H1 (cell line): ENCODE data around the gene MRPL1. TPM values are rescaled to one million over a fixed set of nuclear protein-coding genes. Genes with fewer than 3 reads are reported as not detected.

Experiments used
- CTCF ChIA-PET: fragments of 300-600 bp; sonication (Branson Sonifier 250); formaldehyde crosslinking; loops from one replicate; lab custom pipeline; 2021; ENCODE audit not compliant: partially characterized antibody; lab: Charles Lee
- POLR2A ChIA-PET: fragments of 300-600 bp; sonication (Branson Sonifier 250); formaldehyde crosslinking; loops from one replicate; lab custom pipeline; 2021; ENCODE audit warnings: inconsistent platforms; ENCODE audit not compliant: partially characterized antibody; lab: Charles Lee
- DNase-seq, 2 experiments: peaks; one replicate each; pipeline versions ENCODE4 v3.0.0 to v3.0.0-alpha.2; 2010 to 2022; ENCODE audit warnings: low spot score in 2 of 2, low read depth in 1 of 2, mixed read lengths in 1 of 2
- FAIRE-seq: peaks from 2 replicates; lab custom pipeline; 2011; peaks lifted over from hg19 to GRCh38; lab: Jason Lieb, UNC
- H2AFZ ChIP-seq: 2 replicates; pipeline ENCODE4 v1.8.1; 2012; ENCODE audit warnings: low read length, inconsistent platforms
- H2AK5ac ChIP-seq: 2 replicates; pipeline ENCODE4 v1.6.1; 2013; ENCODE audit warnings: low read depth, low read length
- H2BK120ac ChIP-seq: replicated peaks from 2 replicates; pipeline ENCODE3; 2013; ENCODE audit warnings: low read depth, low read length, inconsistent platforms
- H2BK12ac ChIP-seq: 2 replicates; pipeline ENCODE4 v1.6.1; 2013; ENCODE audit warnings: low read depth, low read length
- H2BK15ac ChIP-seq: 2 replicates; pipeline ENCODE4 v1.6.1; 2013; ENCODE audit warnings: low read length
- H2BK20ac ChIP-seq: 2 replicates; pipeline ENCODE4 v1.6.1; 2013; ENCODE audit warnings: low read length
- H2BK5ac ChIP-seq: 2 replicates; pipeline ENCODE4 v1.6.1; 2013; ENCODE audit warnings: low read depth, low read length
- H3K14ac ChIP-seq: 2 replicates; pipeline ENCODE4 v1.6.1; 2013; ENCODE audit warnings: inconsistent platforms; ENCODE audit not compliant: insufficient read length
- H3K18ac ChIP-seq: 2 replicates; pipeline ENCODE4 v1.6.1; 2013; ENCODE audit warnings: low read length; ENCODE audit errors: extremely low read depth
- H3K23ac ChIP-seq: 2 replicates; pipeline ENCODE4 v1.6.1; 2013; ENCODE audit warnings: inconsistent platforms; ENCODE audit not compliant: insufficient read length
- H3K23me2 ChIP-seq: 2 replicates; pipeline ENCODE4 v1.6.1; 2013; ENCODE audit warnings: low read depth, low read length
- H3K27ac ChIP-seq: 2 replicates; pipeline ENCODE4 v1.6.1; 2011; ENCODE audit warnings: low read depth, low read length, inconsistent platforms
- H3K27me3 ChIP-seq, 4 experiments: replicated peaks in 1 of 4; 1 replicate in 1 of 4; 2 replicates in 3 of 4; pipeline versions ENCODE4 v1.6.1 to v1.8.1; 2011 to 2013; ENCODE audit warnings: low read length in 3 of 4, mild to moderate bottlenecking in 3 of 4, inconsistent platforms in 2 of 4, mixed read lengths in 2 of 4, moderate library complexity in 1 of 4; ENCODE audit not compliant: control insufficient read depth in 3 of 4, insufficient read depth in 3 of 4; ENCODE audit errors: extremely low read depth in 1 of 4
- H3K36me3 ChIP-seq, 4 experiments: 2 replicates each; pipeline versions ENCODE4 v1.6.1 to v1.8.1; 2011 to 2013; ENCODE audit warnings: mild to moderate bottlenecking in 4 of 4, low read length in 3 of 4, moderate library complexity in 2 of 4, control low read depth in 1 of 4, inconsistent platforms in 1 of 4; ENCODE audit not compliant: insufficient read depth in 4 of 4, control insufficient read depth in 2 of 4
- H3K4ac ChIP-seq: replicated peaks from 2 replicates; pipeline ENCODE3; 2013; ENCODE audit warnings: low read length, low read depth, mixed read lengths, inconsistent platforms; ENCODE audit not compliant: insufficient read length
- H3K4me1 ChIP-seq, 4 experiments: replicated peaks in 1 of 4; 1 replicate in 1 of 4; 2 replicates in 3 of 4; pipeline versions ENCODE4 v1.6.1 to v1.8.1; 2011 to 2013; ENCODE audit warnings: low read length in 3 of 4, inconsistent platforms in 2 of 4, mixed read lengths in 1 of 4; ENCODE audit not compliant: insufficient read depth in 4 of 4, control insufficient read depth in 3 of 4
- H3K4me2 ChIP-seq, 2 experiments: 2 replicates each; pipeline versions ENCODE4 v1.6.1 to v1.8.1; 2011 to 2013; ENCODE audit warnings: low read depth in 2 of 2, low read length in 2 of 2, control low read depth in 1 of 2, inconsistent platforms in 1 of 2, mild to moderate bottlenecking in 1 of 2; ENCODE audit not compliant: insufficient read depth in 1 of 2
- H3K4me3 ChIP-seq, 4 experiments: fragments of 200-600, 300-600 bp in 1 of 4; sonication (generic), shearing (Covaris generic), sonication (Bioruptor Twin) in 1 of 4; 2 replicates each; pipeline versions ENCODE4 v1.5.1 to v1.8.1; 2011 to 2016; ENCODE audit warnings: low read length in 4 of 4, low read depth in 3 of 4, control low read depth in 2 of 4, inconsistent platforms in 2 of 4, mild to moderate bottlenecking in 2 of 4, mixed read lengths in 1 of 4, moderate library complexity in 1 of 4; ENCODE audit not compliant: insufficient read depth in 2 of 4; ENCODE audit errors: extremely low read depth in 1 of 4
- H3K56ac ChIP-seq: replicated peaks from 2 replicates; pipeline ENCODE3; 2013; ENCODE audit warnings: low read depth, mild to moderate bottlenecking, mixed read lengths, low read length, inconsistent platforms; ENCODE audit not compliant: insufficient read length
- H3K79me1 ChIP-seq: 2 replicates; pipeline ENCODE4 v1.6.1; 2013; ENCODE audit warnings: low read depth, low read length, control low read depth
- H3K79me2 ChIP-seq, 2 experiments: 2 replicates each; pipeline versions ENCODE4 v1.6.1 to v1.8.1; 2012 to 2013; ENCODE audit warnings: low read length in 2 of 2, mild to moderate bottlenecking in 2 of 2, inconsistent platforms in 1 of 2; ENCODE audit not compliant: insufficient read depth in 2 of 2, control insufficient read depth in 1 of 2
- H3K9ac ChIP-seq, 4 experiments: replicated peaks in 1 of 4; 1 replicate in 1 of 4; 2 replicates in 3 of 4; pipeline versions ENCODE4 v1.6.1 to v1.8.1; 2011 to 2013; ENCODE audit warnings: low read depth in 3 of 4, low read length in 3 of 4, control low read depth in 2 of 4, mild to moderate bottlenecking in 2 of 4, moderate library complexity in 2 of 4, inconsistent platforms in 1 of 4; ENCODE audit errors: extremely low read depth in 1 of 4
- H3K9me3 ChIP-seq, 2 experiments: 2 replicates each; pipeline versions ENCODE4 v1.6.1 to v1.8.1; 2012 to 2013; ENCODE audit warnings: mild to moderate bottlenecking in 2 of 2, moderate library complexity in 2 of 2, control low read depth in 1 of 2, inconsistent platforms in 1 of 2, low read depth in 1 of 2, low read length in 1 of 2, mixed read lengths in 1 of 2; ENCODE audit not compliant: insufficient read depth in 2 of 2
- H4K20me1 ChIP-seq, 2 experiments: replicated peaks in 1 of 2; 2 replicates each; pipeline versions ENCODE3 to v1.8.1; 2011 to 2013; ENCODE audit warnings: inconsistent platforms in 2 of 2, low read length in 2 of 2, mild to moderate bottlenecking in 1 of 2; ENCODE audit not compliant: insufficient read depth in 2 of 2, control insufficient read depth in 1 of 2
- H4K5ac ChIP-seq: 2 replicates; pipeline ENCODE4 v1.6.1; 2013; ENCODE audit warnings: low read length, low read depth, mixed read lengths, inconsistent platforms; ENCODE audit not compliant: insufficient read length
- H4K8ac ChIP-seq: 2 replicates; pipeline ENCODE4 v1.8.0; 2013; ENCODE audit warnings: mild to moderate bottlenecking, moderate library complexity, low read length, inconsistent platforms; ENCODE audit not compliant: insufficient read depth; ENCODE audit errors: extremely low read depth
- H4K91ac ChIP-seq: replicated peaks from 2 replicates; pipeline ENCODE3; 2013; ENCODE audit warnings: low read length, mixed read lengths, inconsistent platforms; ENCODE audit not compliant: insufficient read length
- CHD1 ChIP-seq: IDR thresholded peaks from 2 replicates; pipeline ENCODE4 v1.6.1; 2012; ENCODE audit warnings: low read depth, low read length, improper control_type of control experiment
- GTF2F1 ChIP-seq: IDR thresholded peaks from 2 replicates; pipeline ENCODE4 v1.6.1; 2012; ENCODE audit warnings: low read depth, low read length, improper control_type of control experiment, borderline replicate concordance
- HDAC6 ChIP-seq: IDR thresholded peaks from one replicate; pipeline ENCODE4 v1.7.1; 2012; ENCODE audit warnings: low read depth, mild to moderate bottlenecking, inconsistent platforms, low read length, moderate library complexity
- JUN ChIP-seq: IDR thresholded peaks from 2 replicates; pipeline ENCODE4 v1.6.1; 2011; ENCODE audit warnings: low read depth, mild to moderate bottlenecking, improper control_type of control experiment, low read length
- MAFK ChIP-seq: IDR thresholded peaks from 2 replicates; pipeline ENCODE4 v1.6.1; 2012; ENCODE audit warnings: low read depth, mild to moderate bottlenecking, improper control_type of control experiment, low read length
- POLR2AphosphoS5 ChIP-seq: IDR thresholded peaks from 2 replicates; pipeline ENCODE4 v1.6.1; 2011; ENCODE audit warnings: low read depth, low read length
- POU5F1 ChIP-seq: IDR thresholded peaks from 2 replicates; pipeline ENCODE4 v1.6.1; 2011; ENCODE audit warnings: low read depth, mild to moderate bottlenecking, low read length, moderate library complexity
- RBBP5 ChIP-seq: IDR thresholded peaks from 2 replicates; pipeline ENCODE4 v1.7.1; 2012; ENCODE audit warnings: low read depth, mild to moderate bottlenecking, inconsistent platforms, low read length, moderate library complexity, borderline replicate concordance
- SAP30 ChIP-seq: fragments of 300-600 bp; sonication (generic); IDR thresholded peaks from 2 replicates; pipeline ENCODE4 v1.7.1; 2012; ENCODE audit warnings: low read length, moderate library complexity, mild to moderate bottlenecking, inconsistent platforms; ENCODE audit not compliant: insufficient read depth, insufficient replicate concordance
- SIX5 ChIP-seq: IDR thresholded peaks from 2 replicates; pipeline ENCODE4 v1.6.1; 2011; ENCODE audit warnings: mild to moderate bottlenecking, low read depth, low read length
- SP2 ChIP-seq: IDR thresholded peaks from 2 replicates; pipeline ENCODE4 v1.6.1; 2012; ENCODE audit warnings: mild to moderate bottlenecking, low read length, inconsistent platforms
- SUZ12 ChIP-seq: fragments of 200-600 bp; sonication (generic); IDR thresholded peaks from 2 replicates; pipeline ENCODE4 v1.6.1; 2012; ENCODE audit warnings: mild to moderate bottlenecking, inconsistent platforms, low read length, moderate library complexity, mixed read lengths
- TAF1 ChIP-seq: IDR thresholded peaks from 2 replicates; pipeline ENCODE4 v1.6.1; 2011; ENCODE audit warnings: mild to moderate bottlenecking, low read depth, low read length
- TAF7 ChIP-seq: optimal IDR thresholded peaks from 2 replicates; pipeline ENCODE3; 2011; ENCODE audit warnings: low read depth, mild to moderate bottlenecking, inconsistent platforms, low read length, moderate library complexity, borderline replicate concordance
- ZNF274 ChIP-seq: IDR thresholded peaks from 2 replicates; pipeline ENCODE4 v1.7.0; 2012; ENCODE audit warnings: low read length, borderline replicate concordance; ENCODE audit errors: extremely low read depth
- WGBS, 2 experiments: shearing (Covaris generic) in 1 of 2; methylation state at CpG; one replicate each; pipeline versions ENCODE4 v1.1.6 to v1.1.7; 2013 to 2015; ENCODE audit warnings: low lambda C conversion rate in 2 of 2, mixed read lengths in 2 of 2, inconsistent platforms in 1 of 2, low coverage in 1 of 2, missing lambda C conversion rate in 1 of 2; ENCODE audit not compliant: insufficient replicate concordance in 2 of 2, insufficient coverage in 1 of 2, insufficient read length in 1 of 2; ENCODE audit errors: extremely low coverage in 1 of 2, missing lambda C conversion rate in 1 of 2; 5-methylcytosine and 5-hydroxymethylcytosine counted together
- polyA plus RNA-seq, 7 experiments: library from polyadenylated mRNA; depleted of rRNA in 3 of 7; stranded (reverse) in 5 of 7; unstranded in 2 of 7; fragments of >200 nt in 5 of 7; fragments of 200-250 nt in 2 of 7; gene quantifications; 1 replicate in 5 of 7; 2 replicates in 1 of 7; 4 replicates in 1 of 7; pipeline versions ENCODE4 v1.2.1 to v1.2.3, GENCODE V29; 2011 to 2013; ENCODE audit warnings: missing spikeins in 2 of 7, mixed read lengths in 2 of 7
- total RNA-seq: library from RNA; stranded (reverse); fragmentation: NEBNext Ultra II Directional; extraction: Animal tissue kit (Norgen Biotek cat#: 25700); gene quantifications from 2 replicates; pipeline ENCODE4 v1.2.1, GENCODE V29; 2021

MRPL1 gene
- total and polyA plus RNA-seq, 2 of the 8 experiments (the other 6 are each of a cell fraction or from before 2014, with no cell fraction given): 9.6 to 37.0 TPM

DNA sequence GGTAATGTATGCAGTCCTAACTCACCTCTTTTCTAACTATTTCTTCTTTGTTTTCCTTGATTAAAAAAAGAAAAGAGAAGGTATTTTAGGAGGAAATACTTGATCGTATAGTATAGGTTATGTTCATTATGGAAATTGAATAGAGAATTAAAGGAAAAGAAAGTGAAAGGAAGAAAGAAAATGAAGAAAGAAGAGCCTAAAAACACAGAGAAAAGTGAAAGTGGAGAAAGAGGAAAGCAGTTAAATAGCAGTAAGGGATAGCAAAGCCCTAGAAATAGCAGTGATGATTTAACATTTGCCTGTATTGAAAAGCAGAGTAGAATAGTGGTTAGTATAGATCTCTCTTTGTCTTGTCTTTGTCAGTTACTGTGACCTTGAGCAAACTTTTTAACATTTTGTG, 37.0 kb downstream of the MRPL1 start:
- no peak for FAIRE-seq
- Histone ChIP-seq H2BK5ac (no peak overlapping the region), H4K91ac (no peak overlapping the region), H3K36me3 (peaks cover 0 to 8% (median 2%) of the 10 kb centered on the region in 4 experiments; a peak in 2 of 8 replicates), H3K14ac (no peak overlapping the region), H3K23ac (no peak overlapping the region), H3K4me3 (no peak overlapping the region), H3K23me2 (no peaks in the 10 kb centered on the region), H3K9ac (no peak overlapping the region), H2BK15ac (no peak overlapping the region), H3K4me1 (no peaks in the 10 kb centered on the region), H3K79me1 (no peaks in the 10 kb centered on the region), H3K4ac (no peak overlapping the region), H3K56ac (no peak overlapping the region), H4K8ac (no peak overlapping the region), H2BK20ac (no peak overlapping the region), H3K79me2 (no peaks in the 10 kb centered on the region), H3K27ac (no peak overlapping the region), H4K5ac (no peak overlapping the region), H4K20me1 (no peaks in the 10 kb centered on the region), H3K18ac (no peak overlapping the region), H2BK120ac (no peak overlapping the region), H2AFZ (no peak overlapping the region), H2BK12ac (no peak overlapping the region), H2AK5ac (no peak overlapping the region), H3K4me2 (no peak overlapping the region), H3K27me3 (no peaks in the 10 kb centered on the region), H3K9me3 (no peaks in the 10 kb centered on the region)
- no peak for DNase-seq
- ChIA-PET CTCF (interaction anchor here (0.7 kb wide), 1 partner anchor 48 kb away, joined by 3 read pairs; no protein-coding TSS in a partner anchor), POLR2A (no interaction called here)
- 92 to 100% methylated on average over 1 of the region's 1 CpG for WGBS, 2 experiments
- TF ChIP-seq ZNF274 (no peak), HDAC6 (no peak), TAF1 (no peak), TAF7 (no peak), POU5F1 (no peak), GTF2F1 (no peak), CHD1 (no peak), SP2 (no peak), SAP30 (no peak), SIX5 (no peak), POLR2AphosphoS5 (no peak), RBBP5 (no peak), MAFK (no peak), SUZ12 (no peak), JUN (no peak)
